C4-2B (cell line): ENCODE results near the gene ITSN1.

ENCODE experiments used
- CTCF ChIP-seq: fragments of 450-650 bp; conservative IDR thresholded peaks from 2 replicates; pipeline ENCODE4 v1.5.1; 2017; ENCODE audit warnings: mild to moderate bottlenecking
- ZFX ChIP-seq: fragments of 450-650 bp; IDR thresholded peaks from 2 replicates; pipeline ENCODE4 v1.6.1; 2017

GRCh38 chr21:33644383-33645074, 2.2 kb downstream of the ITSN1 start:
- TF ChIP-seq ZFX (no peak), CTCF (no peak)
